Activated CD8-positive, alpha-beta memory T cell treated with anti-CD3 and anti-CD28 coated beads for 4 hours (primary cell): ENCODE data around the gene PLA2G1B.

Experiments
- DNase-seq, 2 donors: peaks; one replicate each; pipeline ENCODE4 v3.0.0-alpha.2; 2020; ENCODE audit warnings: low read depth in 2 of 2

Gene PLA2G1B

GRCh38 chr12:120324841-120325417 is 2.6 kb downstream of the PLA2G1B start:
- DNase-seq, result no peak

GRCh38 chr12:120323772-120324171 is 3.8 kb downstream of the PLA2G1B start:
- DNase-seq, result no peak

GRCh38 chr12:120321382-120322202 is 6.0 kb downstream of the PLA2G1B start:
- no peak for DNase-seq

GRCh38 chr12:120317224-120318105 is 10.1 kb downstream of the PLA2G1B start:
- DNase-seq, result peak; percentile 100

- DNase-seq, result no peak
Measured at GRCh38 chr12:120316798-120317223, 10.8 kb downstream of the PLA2G1B start.

- no peak for DNase-seq
Measured at GRCh38 chr12:120314220-120314619, 13.4 kb downstream of the PLA2G1B start.

- peak; percentile 74 to 78 for DNase-seq
Measured at GRCh38 chr12:120301962-120302815, 25.4 kb downstream of the PLA2G1B start, which contains the start of gene SIRT4. Gene SIRT4, plus strand, starts transcription at chr12:120302321. Its CDS starts 1,241 bp downstream, at chr12:120303562.

GRCh38 chr12:120292661-120293531 is 34.7 kb downstream of the PLA2G1B start, which contains the start of gene RNU4-1:
Gene RNU4-1, minus strand, starts transcription at chr12:120293237.
- peak; percentile 51 to 69 for DNase-seq

GRCh38 chr12:120292411-120292660 is 35.2 kb downstream of the PLA2G1B start:
- no peak for DNase-seq

GRCh38 chr12:120290609-120291305 is 36.8 kb downstream of the PLA2G1B start:
- no peak for DNase-seq

GRCh38 chr12:120287491-120287890 is 40.1 kb downstream of the PLA2G1B start:
- no peak for DNase-seq

GRCh38 chr12:120286768-120287490 is 40.6 kb downstream of the PLA2G1B start:
- no peak for DNase-seq

- no peak for DNase-seq
Measured at GRCh38 chr12:120284381-120284780, 43.2 kb downstream of the PLA2G1B start.

GRCh38 chr12:120283318-120283717 is 44.3 kb downstream of the PLA2G1B start:
- no peak for DNase-seq

GRCh38 chr12:120278137-120279069 is 49.2 kb downstream of the PLA2G1B start:
- no peak for DNase-seq

GRCh38 chr12:120276734-120277133 is 50.8 kb downstream of the PLA2G1B start:
- DNase-seq, result no peak
